HG03108 (cell line): ENCODE data around the gene GJA4.

ENCODE experiments used
- ATAC-seq: cut with Tn5 transposase; IDR thresholded peaks from one replicate; pipeline ENCODE4 v1.9.1; 2021; ENCODE audit warnings: moderate library complexity; ENCODE audit not compliant: unreplicated experiment

GJA4 gene

GRCh38 chr1:34829250-34829649 is 36.5 kb downstream of the GJA4 start:
- no peak for ATAC-seq

GRCh38 chr1:34831721-34832246 is 39.0 kb downstream of the GJA4 start:
- ATAC-seq, result no peak

- ATAC-seq, result no peak
Observed at GRCh38 chr1:34833711-34834110, 40.9 kb downstream of the GJA4 start.

GRCh38 chr1:34839526-34840305 is 46.9 kb downstream of the GJA4 start:
- ATAC-seq, result no peak

- ATAC-seq, result no peak
Observed at GRCh38 chr1:34840426-34840825, 47.6 kb downstream of the GJA4 start.

- ATAC-seq, result no peak
Observed at GRCh38 chr1:34842073-34842472, 49.3 kb downstream of the GJA4 start.

GRCh38 chr1:34842952-34843371 is 50.2 kb downstream of the GJA4 start:
- ATAC-seq, result no peak

- ATAC-seq, result no peak
Observed at GRCh38 chr1:34843392-34844251, 50.8 kb downstream of the GJA4 start.

- no peak for ATAC-seq
Observed at GRCh38 chr1:34844252-34844634, 51.4 kb downstream of the GJA4 start.
